Activated naive CD4-positive, alpha-beta T cell (primary cell): ENCODE measurements around the gene FRAS1.
"Not testable (repeated sequence)": the region's sequence is repeated elsewhere in the genome, so short reads cannot be mapped to it uniquely, and the experiment has no call there.

Experiments
- DNase-seq, 4 experiments: peaks; one replicate each; lab custom pipeline; 2025; lab: John Stamatoyannopoulos, UW

The FRAS1 gene

DNA sequence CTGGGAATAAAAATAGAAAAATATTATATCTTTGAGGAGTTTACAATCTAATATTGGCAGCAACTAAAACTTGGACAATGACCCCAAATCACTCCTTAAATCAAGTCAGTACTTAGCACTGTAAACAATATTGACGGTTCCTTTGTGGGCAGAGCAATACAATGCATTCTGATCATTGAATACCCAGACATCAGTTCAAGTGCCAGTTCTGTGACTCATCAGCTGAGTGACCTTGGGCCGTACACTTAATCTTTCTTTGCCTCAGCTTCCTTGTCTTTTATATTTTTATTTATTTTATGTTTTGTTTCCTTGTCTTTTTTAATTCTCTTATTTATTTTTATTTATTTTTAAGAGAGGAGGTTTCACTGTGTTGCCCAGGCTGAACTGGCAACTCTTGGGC lies 382.2 kb downstream of the FRAS1 start:
- DNase-seq, result no peak

- DNase-seq, result no peak
Observed at GRCh38 chr4:78441756-78442155, 384.6 kb downstream of the FRAS1 start.

DNA sequence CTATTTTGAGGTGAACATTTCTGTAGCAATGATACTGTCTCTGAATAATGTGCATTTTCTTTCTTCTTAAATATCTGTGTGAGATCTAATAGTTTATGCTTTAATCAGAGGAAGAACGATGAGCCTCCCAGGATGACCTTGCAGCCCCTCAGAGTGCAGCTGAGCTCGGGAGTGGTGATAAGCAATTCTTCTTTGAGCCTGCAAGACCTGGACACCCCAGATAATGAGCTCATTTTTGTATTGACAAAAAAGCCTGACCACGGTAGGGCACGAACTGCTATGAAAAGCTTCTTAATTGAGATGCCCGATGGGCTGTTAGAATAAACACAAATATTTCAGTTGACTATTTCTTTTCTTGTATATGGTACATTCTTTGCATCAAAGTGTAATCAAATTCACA lies 389.5 kb downstream of the FRAS1 start:
- DNase-seq, result no peak

DNA sequence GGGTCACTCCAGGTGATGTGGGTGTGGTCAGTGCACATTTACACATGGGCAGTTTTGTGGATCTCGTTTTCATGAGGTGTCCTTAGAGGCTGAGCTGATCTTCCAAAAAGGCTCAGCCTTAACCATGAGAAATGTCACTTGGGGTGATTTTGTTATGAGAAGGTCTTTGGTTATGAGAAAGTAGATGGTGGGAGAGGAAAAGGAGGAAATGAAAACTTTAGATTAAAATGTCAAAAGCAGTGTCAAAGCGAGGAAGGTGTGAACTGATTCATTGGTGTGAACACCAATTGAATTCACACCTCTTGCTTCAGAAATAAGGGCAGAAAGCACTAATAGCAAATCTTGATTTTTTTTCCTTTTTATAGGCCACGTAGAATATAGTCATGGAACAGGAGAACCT lies 394.3 kb downstream of the FRAS1 start:
- no peak for DNase-seq

GRCh38 chr4:78454016-78454415 lies 396.9 kb downstream of the FRAS1 start:
- DNase-seq, result no peak

- DNase-seq, result no peak
Observed at GRCh38 chr4:78457751-78458150, 400.6 kb downstream of the FRAS1 start.

- no peak for DNase-seq
Observed at GRCh38 chr4:78459327-78459726, 402.2 kb downstream of the FRAS1 start.

DNA sequence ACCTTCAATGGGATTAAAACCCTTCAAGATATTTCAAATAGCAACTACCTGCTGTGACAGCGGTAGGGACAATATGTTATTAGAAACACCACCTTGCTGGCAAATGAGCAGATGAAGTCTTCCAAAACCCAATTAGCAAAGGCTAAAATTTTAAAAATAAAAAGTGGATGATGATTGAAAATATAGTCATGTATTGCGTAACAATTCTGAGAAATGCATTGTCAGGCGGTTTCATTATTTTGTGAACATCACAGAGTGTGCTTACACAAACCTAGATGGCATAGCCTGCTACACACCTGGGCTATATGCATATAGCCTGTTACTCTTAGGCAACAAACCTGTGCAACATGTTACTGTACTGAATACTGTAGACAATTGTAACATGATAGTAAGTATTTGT lies 403.2 kb downstream of the FRAS1 start:
- no peak for DNase-seq

- DNase-seq, result no peak
Observed at GRCh38 chr4:78464265-78464664, 407.1 kb downstream of the FRAS1 start.

GRCh38 chr4:78467223-78467622 lies 410.1 kb downstream of the FRAS1 start:
- DNase-seq, result not testable (repeated sequence)

DNA sequence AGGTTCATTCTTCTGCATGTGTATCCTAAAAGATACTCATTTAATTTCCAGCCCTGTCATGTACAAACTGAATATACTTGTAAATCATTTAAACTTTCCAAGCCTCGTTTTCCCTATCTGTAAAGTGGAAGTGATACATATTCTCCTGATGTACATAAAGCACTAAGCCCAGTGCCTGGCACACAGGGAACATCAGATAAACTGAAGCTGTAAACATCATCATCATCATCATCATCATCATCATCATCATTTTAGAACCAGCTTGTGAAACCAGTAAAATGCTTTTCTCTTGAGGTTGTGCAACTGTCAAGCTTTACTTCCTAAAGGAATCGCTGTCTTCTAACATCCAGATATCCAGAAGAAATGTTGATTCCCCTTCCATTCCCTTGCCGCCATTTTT lies 411.1 kb downstream of the FRAS1 start:
- DNase-seq, result no peak

- DNase-seq, result no peak
Observed at GRCh38 chr4:78476108-78476704, 419.1 kb downstream of the FRAS1 start.

GRCh38 chr4:78477276-78477675 lies 420.2 kb downstream of the FRAS1 start:
- DNase-seq, result no peak

GRCh38 chr4:78478523-78478922 lies 421.4 kb downstream of the FRAS1 start:
- DNase-seq, result no peak

GRCh38 chr4:78480286-78480685 lies 423.2 kb downstream of the FRAS1 start:
- no peak for DNase-seq

DNA sequence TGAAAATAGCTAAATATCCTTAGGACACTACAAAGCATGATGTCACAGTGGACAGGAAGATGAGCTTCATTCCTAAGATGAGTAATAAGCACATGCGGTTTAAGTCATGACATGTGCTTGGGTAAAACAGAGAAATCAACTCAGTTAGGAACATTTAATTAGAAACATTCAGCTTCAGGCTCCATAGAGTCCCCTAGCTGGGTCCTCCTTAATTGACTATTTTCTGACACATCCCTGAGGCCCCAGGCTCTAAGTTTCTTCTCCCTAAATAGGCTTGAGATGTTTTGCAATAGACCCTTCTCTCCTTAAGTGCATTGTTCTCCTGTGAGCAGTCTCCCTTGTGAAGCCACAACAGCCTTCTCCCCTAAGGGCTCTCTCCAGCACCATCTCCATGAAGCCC lies 424.1 kb downstream of the FRAS1 start:
- DNase-seq, result no peak

GRCh38 chr4:78482281-78482680 lies 425.2 kb downstream of the FRAS1 start:
- DNase-seq, result no peak

- DNase-seq, result no peak
Observed at GRCh38 chr4:78483811-78484210, 426.7 kb downstream of the FRAS1 start.

- DNase-seq, result no peak
Observed at GRCh38 chr4:78484574-78484973, 427.5 kb downstream of the FRAS1 start.

DNA sequence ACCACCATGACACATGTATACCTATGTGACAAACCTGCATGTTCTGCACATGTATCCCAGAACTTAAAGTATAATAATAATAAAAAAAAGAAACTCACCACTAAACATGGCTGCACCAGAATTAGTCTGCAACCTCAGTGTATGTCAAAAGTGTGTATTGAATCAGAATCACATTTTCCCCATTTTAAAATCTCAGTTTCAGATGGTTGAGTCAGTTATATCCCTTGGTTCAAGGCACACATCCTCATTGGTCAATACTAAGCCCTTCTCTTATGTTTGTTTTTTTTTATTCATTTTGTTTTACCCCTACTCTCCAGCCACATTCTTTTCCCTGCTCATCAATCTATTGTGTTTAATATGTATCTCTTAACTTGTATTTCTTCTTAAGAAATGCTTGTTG lies 436.6 kb downstream of the FRAS1 start:
- no peak for DNase-seq

GRCh38 chr4:78496021-78496643 lies 439.0 kb downstream of the FRAS1 start:
- no peak for DNase-seq

DNA sequence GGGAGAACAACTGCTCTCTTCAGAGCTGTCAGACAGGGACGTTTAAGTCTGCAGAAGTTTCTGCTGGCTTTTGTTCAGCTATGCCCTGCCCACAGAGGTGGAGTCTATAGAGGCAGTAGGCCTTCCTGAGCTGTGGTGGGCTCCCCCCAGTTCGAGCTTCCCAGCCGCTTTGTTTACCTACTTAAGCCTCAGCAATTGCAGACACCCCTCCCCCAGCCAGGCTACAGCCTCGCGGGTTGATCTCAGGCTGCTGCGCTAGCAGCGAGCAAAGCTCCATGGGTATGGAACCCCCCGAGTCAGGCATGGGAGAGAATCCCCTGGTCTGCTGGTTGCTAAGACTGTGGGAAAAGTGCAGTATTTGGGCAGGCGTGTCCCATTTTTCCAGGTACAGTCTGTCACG lies 449.1 kb downstream of the FRAS1 start:
- not testable (repeated sequence) for DNase-seq

DNA sequence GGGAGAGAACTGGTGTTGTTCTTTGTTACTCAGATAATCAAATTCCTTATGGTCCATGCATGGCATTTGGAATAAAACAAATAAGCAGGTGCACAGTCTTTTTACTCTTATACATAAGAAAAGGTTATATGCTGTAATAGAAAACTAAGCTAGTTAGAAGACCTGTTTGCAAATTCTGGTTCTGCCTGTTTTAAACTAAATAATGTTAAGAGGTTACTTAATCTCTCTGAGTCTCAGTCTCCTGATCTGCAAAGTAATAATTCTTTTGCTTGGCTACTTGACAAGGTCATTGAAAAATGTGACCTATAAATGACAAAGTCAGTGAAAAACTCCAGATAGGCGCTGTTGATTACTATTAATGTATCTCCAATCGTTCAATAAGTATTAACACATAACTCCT lies 451.9 kb downstream of the FRAS1 start:
- DNase-seq, result no peak

DNA sequence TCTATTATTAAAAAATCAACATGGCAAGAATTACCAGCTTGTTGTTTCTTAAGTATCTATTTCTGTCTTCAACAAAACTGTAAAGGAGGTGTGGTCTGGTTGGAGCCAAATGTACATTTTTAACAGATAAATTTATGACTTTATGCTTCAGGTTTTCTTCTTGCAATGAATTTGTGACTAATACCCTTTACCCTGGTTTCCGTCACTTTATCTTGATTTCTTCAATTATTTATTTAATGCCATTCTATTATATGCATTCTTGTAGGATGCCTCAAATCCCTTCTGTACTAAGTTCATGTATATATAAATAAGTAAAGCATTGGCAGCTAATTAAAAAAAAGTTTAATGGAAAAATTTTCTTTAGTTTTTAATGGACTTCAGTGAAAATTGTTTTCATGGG lies 453.0 kb downstream of the FRAS1 start:
- DNase-seq, result no peak
